SK-N-SH treated with all-trans-retinoic acid at 6 μM for 48 hours (cell line): Measurements from ENCODE around the gene LPP.

Experiments
- ATAC-seq: fragments of 200-7000 bp; cut with Tn5 transposase; 3 replicates; pipeline ENCODE4 v1.9.1; 2020; ENCODE audit warnings: mild to moderate bottlenecking, moderate library complexity
- ARNTL ChIP-seq: fragments of 450-650 bp; formaldehyde crosslinking; IDR thresholded peaks from 2 replicates; pipeline ENCODE4 v1.5.0; 2020; ENCODE audit warnings: low read depth, mild to moderate bottlenecking, moderate library complexity, borderline replicate concordance
- BACH2 ChIP-seq: fragments of 250-450 bp; sonication (Bioruptor Pico); IDR thresholded peaks from 2 replicates; pipeline ENCODE4 v1.9.0; 2021; ENCODE audit warnings: mild to moderate bottlenecking, borderline replicate concordance
- CREB5 ChIP-seq: fragments of 250-450 bp; sonication (Bioruptor Pico); IDR thresholded peaks from 2 replicates; pipeline ENCODE4 v1.5.1; 2020; ENCODE audit warnings: low read depth, mild to moderate bottlenecking, moderate library complexity
- CSDC2 ChIP-seq: fragments of 250-450 bp; sonication (Bioruptor Pico); IDR thresholded peaks from 2 replicates; pipeline ENCODE4 v1.5.0; 2020; ENCODE audit warnings: mild to moderate bottlenecking, moderate library complexity
- ESRRG ChIP-seq: fragments of 250-450 bp; sonication (Bioruptor Pico); IDR thresholded peaks from 2 replicates; pipeline ENCODE4 v1.6.1; 2021; ENCODE audit warnings: mild to moderate bottlenecking
- GLIS3 ChIP-seq: fragments of 250-450 bp; sonication (Bioruptor Pico); IDR thresholded peaks from 2 replicates; pipeline ENCODE4 v1.5.0; 2020; ENCODE audit warnings: mild to moderate bottlenecking, moderate library complexity
- OSR1 ChIP-seq: fragments of 250-450 bp; sonication (Bioruptor Pico); IDR thresholded peaks from 2 replicates; pipeline ENCODE4 v1.8.0; 2022; ENCODE audit warnings: moderate library complexity, mild to moderate bottlenecking, inconsistent platforms
- PATZ1 ChIP-seq: fragments of 250-450 bp; sonication (Bioruptor Pico); IDR thresholded peaks from 2 replicates; pipeline ENCODE4 v1.8.0; 2020; ENCODE audit warnings: mild to moderate bottlenecking, moderate library complexity, borderline replicate concordance
- POU6F1 ChIP-seq: fragments of 250-450 bp; sonication (Bioruptor Pico); IDR thresholded peaks from 2 replicates; pipeline ENCODE4 v1.8.0; 2021; ENCODE audit warnings: low read depth, mild to moderate bottlenecking, moderate library complexity, borderline replicate concordance
- PPARA ChIP-seq: fragments of 250-450 bp; sonication (Bioruptor Pico); IDR thresholded peaks from 2 replicates; pipeline ENCODE4 v1.5.0; 2020; ENCODE audit warnings: mild to moderate bottlenecking, borderline replicate concordance
- RARB ChIP-seq: fragments of 250-450 bp; sonication (Bioruptor Pico); IDR thresholded peaks from 2 replicates; pipeline ENCODE4 v1.8.0; 2021; ENCODE audit warnings: mild to moderate bottlenecking, moderate library complexity
- SNAI2 ChIP-seq: fragments of 250-450 bp; sonication (Bioruptor Pico); IDR thresholded peaks from 2 replicates; pipeline ENCODE4 v1.5.0; 2020; ENCODE audit warnings: mild to moderate bottlenecking, moderate library complexity
- TCF4 ChIP-seq: fragments of 250-450 bp; sonication (Bioruptor Pico); IDR thresholded peaks from 2 replicates; pipeline ENCODE4 v1.8.0; 2021; ENCODE audit warnings: mild to moderate bottlenecking, moderate library complexity, borderline replicate concordance
- TOX ChIP-seq: fragments of 250-450 bp; sonication (Bioruptor Pico); IDR thresholded peaks from 2 replicates; pipeline ENCODE4 v1.8.0; 2021; ENCODE audit warnings: mild to moderate bottlenecking, moderate library complexity, borderline replicate concordance
- TSHZ2 ChIP-seq: fragments of 250-450 bp; sonication (Bioruptor Pico); IDR thresholded peaks from 2 replicates; pipeline ENCODE4 v1.5.0; 2020; ENCODE audit warnings: mild to moderate bottlenecking, moderate library complexity
- ZC3H10 ChIP-seq: fragments of 250-450 bp; sonication (Bioruptor Pico); IDR thresholded peaks from 2 replicates; pipeline ENCODE4 v1.5.1; 2021; ENCODE audit warnings: mild to moderate bottlenecking, moderate library complexity
- ZFP3 ChIP-seq: fragments of 250-450 bp; sonication (Bioruptor Pico); IDR thresholded peaks from 2 replicates; pipeline ENCODE4 v1.5.0; 2020; ENCODE audit warnings: mild to moderate bottlenecking, moderate library complexity
- ZFP30 ChIP-seq: fragments of 450-650 bp; formaldehyde crosslinking; IDR thresholded peaks from 2 replicates; pipeline ENCODE4 v1.5.0; 2022; ENCODE audit warnings: mild to moderate bottlenecking, moderate library complexity
- ZNF565 ChIP-seq: fragments of 450-650 bp; formaldehyde crosslinking; conservative IDR thresholded peaks from 2 replicates; pipeline ENCODE4 v1.5.0; 2020; ENCODE audit warnings: low read depth, mild to moderate bottlenecking, moderate library complexity
- ZNF70 ChIP-seq: fragments of 450-650 bp; formaldehyde crosslinking; IDR thresholded peaks from 2 replicates; pipeline ENCODE4 v1.5.0; 2020; ENCODE audit warnings: mild to moderate bottlenecking, moderate library complexity
- ZNF8 ChIP-seq: fragments of 450-650 bp; formaldehyde crosslinking; IDR thresholded peaks from 2 replicates; pipeline ENCODE4 v1.5.0; 2020; ENCODE audit warnings: mild to moderate bottlenecking, moderate library complexity

Gene LPP

GRCh38 chr3:188516515-188516914 is 362.6 kb downstream of the LPP start (continued):
- no peak for TF ChIP-seq TOX (CRISPR knock-in tag)
- TF ChIP-seq ZFP30 = no peak
- TF ChIP-seq ZFP3 (CRISPR knock-in tag) = no peak
- TF ChIP-seq BACH2 (CRISPR knock-in tag) = no peak
- no peak for TF ChIP-seq OSR1

GRCh38 chr3:188518416-188518815 is 364.5 kb downstream of the LPP start:
- no peak for ATAC-seq
- no peak for TF ChIP-seq ZNF565 (CRISPR knock-in tag)
- no peak for TF ChIP-seq BACH2 (CRISPR knock-in tag)
- TF ChIP-seq OSR1 = no peak
- TF ChIP-seq RARB (CRISPR knock-in tag) = no peak
- no peak for TF ChIP-seq CREB5 (CRISPR knock-in tag)
- no peak for TF ChIP-seq TSHZ2 (CRISPR knock-in tag)
- TF ChIP-seq ZFP3 (CRISPR knock-in tag) = no peak
- TF ChIP-seq POU6F1 (CRISPR knock-in tag) = no peak
- TF ChIP-seq PATZ1 = no peak
- TF ChIP-seq CSDC2 = no peak
- TF ChIP-seq ESRRG (CRISPR knock-in tag) = no peak
- TF ChIP-seq TOX (CRISPR knock-in tag) = no peak
- no peak for TF ChIP-seq SNAI2
- no peak for TF ChIP-seq GLIS3 (CRISPR knock-in tag)
- TF ChIP-seq ARNTL (CRISPR knock-in tag) = no peak
- no peak for TF ChIP-seq ZNF8 (CRISPR knock-in tag)
- no peak for TF ChIP-seq ZNF70 (CRISPR knock-in tag)

GRCh38 chr3:188518835-188519452 is 365.0 kb downstream of the LPP start:
- ATAC-seq = no peak
- TF ChIP-seq ZNF8 (CRISPR knock-in tag) = no peak
- TF ChIP-seq OSR1 = no peak
- TF ChIP-seq BACH2 (CRISPR knock-in tag) = no peak
- TF ChIP-seq TCF4 (CRISPR knock-in tag) = no peak
- TF ChIP-seq TSHZ2 (CRISPR knock-in tag) = no peak
- TF ChIP-seq ZFP30 = no peak
- no peak for TF ChIP-seq POU6F1 (CRISPR knock-in tag)
- TF ChIP-seq PPARA (CRISPR knock-in tag) = no peak
- TF ChIP-seq PATZ1 = no peak
- no peak for TF ChIP-seq ZC3H10
- TF ChIP-seq GLIS3 (CRISPR knock-in tag) = no peak
- no peak for TF ChIP-seq ESRRG (CRISPR knock-in tag)
- TF ChIP-seq TOX (CRISPR knock-in tag) = no peak
- no peak for TF ChIP-seq ZNF70 (CRISPR knock-in tag)
